ENCODE data around the gene EIF2A. TPM values are rescaled to one million over a fixed set of nuclear protein-coding genes. Genes with fewer than 3 reads are reported as not detected.
A peak's percentile ranks its signal among the peaks of the same experiment; 100 is the strongest.

Gene EIF2A
- total and polyA plus RNA-seq, 9 of the 15 experiments (the other 6 are each of a cell fraction or from before 2014, with no cell fraction given), result 106 to 192 (median 168) TPM

- in situ Hi-C loops (cut with MboI), result loop anchor here (25.0 kb wide), 1 partner anchor 318 kb away; no protein-coding TSS in a partner anchor
- intact Hi-C loops (cut with micrococcal nuclease), result no loop called here
- H3K27me3 ChIP-seq (ENCODE audit: control insufficient read depth in 2 of 2, insufficient read depth in 2 of 2, low read length in 2 of 2), result no peaks in the 10 kb centered on the region
- H3K9me3 ChIP-seq (replicated peaks; ENCODE audit: control insufficient read depth, insufficient read depth, low read depth, low read length), result no peaks in the 10 kb centered on the region
- H2AFZ ChIP-seq (ENCODE audit: low read depth, low read length), result no peak overlapping the region
- H3K27ac ChIP-seq (ENCODE audit: extremely low read depth, low read depth, low read length), result no peak overlapping the region
- ATAC-seq, result no peak
- peaks cover 4% of the 10 kb centered on the region in 2 experiments; a peak in 2 of 5 replicates for H3K4me1 ChIP-seq (replicated peaks in 1 of 2; ENCODE audit: control insufficient read depth in 2 of 2, insufficient read depth in 2 of 2, low read length in 2 of 2)
- FAIRE-seq, result peak; percentile 35
- TF ChIP-seq NFE2 (IDR thresholded peaks at IDR 0.05; ENCODE audit: low read depth) (0 out of 2 replicates have a peak, but pooled peaks have one; percentile 27), RBM25 (IDR thresholded peaks at IDR 0.05; ENCODE audit: low read depth, low read length, severe bottlenecking) (no peak)
- no peaks in the 10 kb centered on the region for H3K9me1 ChIP-seq (ENCODE audit: control insufficient read depth, insufficient read depth, low read length)
- ChIA-PET CTCF (ENCODE audit: low intra/inter-chr PET ratio) (interaction anchor here (0.6 kb wide), 1 partner anchor 34 kb away, joined by 3 read pairs; no protein-coding TSS in a partner anchor), POLR2A (interaction anchor here (0.6 to 0.7 kb wide), 2 partner anchors 220 to 224 kb away, joined by 3 read pairs; no protein-coding TSS in a partner anchor)
- 0 out of 2 replicates have a peak, but pooled peaks cover 4% of the 10 kb centered on the region for H4K20me1 ChIP-seq (replicated peaks; ENCODE audit: control insufficient read depth, insufficient read depth, low read length)
- BruUV-seq (replicated peaks), result no TSS peak
- H3K36me3 ChIP-seq (ENCODE audit: control insufficient read depth, insufficient read depth, low read length), result peaks cover 53% of the 10 kb centered on the region
- DNase-seq (ENCODE audit: extremely low read depth in 1 of 4, low spot score in 3 of 4), result no peak
- no peak overlapping the region for H3K4me2 ChIP-seq (ENCODE audit: insufficient read depth, low read length)
- peaks cover 61% of the 10 kb centered on the region for H3K79me2 ChIP-seq (ENCODE audit: control insufficient read depth, insufficient read depth, low read length)
- peak overlapping the region in 1 of 2 experiments; percentile 94; a peak in 1 of 4 replicates for H3K9ac ChIP-seq (ENCODE audit: insufficient read depth in 1 of 2, low read depth in 2 of 2, low read length in 2 of 2)
- no peak overlapping the region; the same call in 1 of the 2 replicates for H3K4me3 ChIP-seq
These were observed 2.5 kb upstream of the EIF2A start for GRCh38 chr3:150544041-150544440.

GRCh38 chr3:150544726-150545125 lies 1.9 kb upstream of the EIF2A start:
- H3K9me1 ChIP-seq (ENCODE audit: control insufficient read depth, insufficient read depth, low read length), result no peaks in the 10 kb centered on the region
- no peak overlapping the region for H2AFZ ChIP-seq (ENCODE audit: low read depth, low read length)
- H3K9ac ChIP-seq (ENCODE audit: insufficient read depth in 1 of 2, low read depth in 2 of 2, low read length in 2 of 2), result peak overlapping the region; percentile 15 to 94; a peak in 3 of 4 replicates
- ATAC-seq (no peak), DNase-seq (ENCODE audit: extremely low read depth in 1 of 4, low spot score in 3 of 4) (no peak), FAIRE-seq (no peak)
- intact Hi-C loops (cut with micrococcal nuclease) (loop anchor here (1.0 kb wide), 1 partner anchor 56 kb away; no protein-coding TSS in a partner anchor), in situ Hi-C loops (cut with MboI) (loop anchor here (25.0 kb wide), 1 partner anchor 318 kb away; no protein-coding TSS in a partner anchor)
- H3K4me2 ChIP-seq (ENCODE audit: insufficient read depth, low read length), result peak overlapping the region; percentile 90
- H3K4me3 ChIP-seq, result peak overlapping the region; percentile 93
- H3K9me3 ChIP-seq (replicated peaks; ENCODE audit: control insufficient read depth, insufficient read depth, low read depth, low read length), result no peaks in the 10 kb centered on the region
- no peaks in the 10 kb centered on the region for H3K27me3 ChIP-seq (ENCODE audit: control insufficient read depth in 2 of 2, insufficient read depth in 2 of 2, low read length in 2 of 2)
- H4K20me1 ChIP-seq (replicated peaks; ENCODE audit: control insufficient read depth, insufficient read depth, low read length), result 0 out of 2 replicates have a peak, but pooled peaks cover 4% of the 10 kb centered on the region
- WGBS (ENCODE audit: insufficient coverage, low coverage, missing lambda C conversion rate), result 0% methylated on average over 1 of the region's 1 CpG
- TF ChIP-seq RBFOX2 (IDR thresholded peaks at IDR 0.05; ENCODE audit: low read depth, low read length) (peak; percentile 66), PHTF2 (CRISPR knock-in tag; IDR thresholded peaks at IDR 0.05) (no peak)
- peaks cover 4% of the 10 kb centered on the region in 2 experiments; a peak in 2 of 5 replicates for H3K4me1 ChIP-seq (replicated peaks in 1 of 2; ENCODE audit: control insufficient read depth in 2 of 2, insufficient read depth in 2 of 2, low read length in 2 of 2)
- peaks cover 68% of the 10 kb centered on the region for H3K79me2 ChIP-seq (ENCODE audit: control insufficient read depth, insufficient read depth, low read length)
- ChIA-PET POLR2A (interaction anchor here (0.6 to 1.6 kb wide), 3 partner anchors 10 to 224 kb away, joined by 3 to 10 read pairs (median 4); no protein-coding TSS in a partner anchor), CTCF (ENCODE audit: low intra/inter-chr PET ratio) (no interaction called here)
- peaks cover 59% of the 10 kb centered on the region for H3K36me3 ChIP-seq (ENCODE audit: control insufficient read depth, insufficient read depth, low read length)
- BruUV-seq (replicated peaks), result TSS peak; percentile 38
- no peak overlapping the region for H3K27ac ChIP-seq (ENCODE audit: extremely low read depth, low read depth, low read length)
